Trophoblast cell (in vitro differentiated cells and primary cell): ENCODE data around the gene MRPS34.

Source experiments
- DNase-seq, 2 donors: peaks; one replicate each; pipeline ENCODE4 v3.0.0-alpha.2; 2016
- H2AFZ ChIP-seq: 2 replicates; pipeline ENCODE4 v1.6.1; 2013; ENCODE audit warnings: low read length, moderate library complexity, mild to moderate bottlenecking; ENCODE audit not compliant: insufficient read depth, poor library complexity
- H2AK5ac ChIP-seq: 2 replicates; pipeline ENCODE4 v1.6.1; 2013; ENCODE audit warnings: mild to moderate bottlenecking, low read length
- H2BK120ac ChIP-seq: 2 replicates; pipeline ENCODE4 v1.6.1; 2013; ENCODE audit warnings: low read length, mild to moderate bottlenecking, moderate library complexity; ENCODE audit not compliant: insufficient read depth, poor library complexity
- H2BK12ac ChIP-seq: 2 replicates; pipeline ENCODE4 v1.6.1; 2013; ENCODE audit warnings: mild to moderate bottlenecking, low read length, moderate library complexity
- H2BK5ac ChIP-seq: 2 replicates; pipeline ENCODE4 v1.6.1; 2013; ENCODE audit warnings: low read length, low read depth, moderate library complexity, mild to moderate bottlenecking; ENCODE audit not compliant: poor library complexity
- H3K14ac ChIP-seq: 2 replicates; pipeline ENCODE4 v1.6.1; 2013; ENCODE audit warnings: mild to moderate bottlenecking, low read length
- H3K18ac ChIP-seq: 2 replicates; pipeline ENCODE4 v1.6.1; 2013; ENCODE audit warnings: mild to moderate bottlenecking, low read length
- H3K23ac ChIP-seq: 2 replicates; pipeline ENCODE4 v1.6.1; 2013; ENCODE audit warnings: low read length
- H3K27ac ChIP-seq: 2 replicates; pipeline ENCODE4 v1.5.1; 2013; ENCODE audit warnings: low read depth, mild to moderate bottlenecking, inconsistent platforms, low read length, moderate library complexity
- H3K27me3 ChIP-seq: 2 replicates; pipeline ENCODE4 v1.6.1; 2013; ENCODE audit warnings: inconsistent platforms, mild to moderate bottlenecking, low read length, moderate library complexity; ENCODE audit not compliant: insufficient read depth
- H3K36me3 ChIP-seq, 2 experiments: 1 replicate in 1 of 2; 2 replicates in 1 of 2; pipeline ENCODE4 v1.6.1; 2013; ENCODE audit warnings: low read length in 2 of 2, mild to moderate bottlenecking in 2 of 2, moderate library complexity in 1 of 2; ENCODE audit not compliant: insufficient read depth in 2 of 2, control insufficient read depth in 1 of 2
- H3K4ac ChIP-seq: 2 replicates; pipeline ENCODE4 v1.6.1; 2013; ENCODE audit warnings: low read depth, mild to moderate bottlenecking, low read length, moderate library complexity
- H3K4me1 ChIP-seq, 2 experiments: 1 replicate in 1 of 2; 2 replicates in 1 of 2; pipeline ENCODE4 v1.6.1; 2013; ENCODE audit warnings: low read length in 2 of 2, mild to moderate bottlenecking in 2 of 2, moderate library complexity in 1 of 2; ENCODE audit not compliant: insufficient read depth in 2 of 2, control insufficient read depth in 1 of 2
- H3K4me2 ChIP-seq: 2 replicates; pipeline ENCODE4 v1.6.1; 2013; ENCODE audit warnings: inconsistent platforms, mild to moderate bottlenecking, low read length, moderate library complexity
- H3K4me3 ChIP-seq: 2 replicates; pipeline ENCODE4 v1.5.1; 2013; ENCODE audit warnings: mild to moderate bottlenecking, low read depth, low read length, inconsistent platforms
- H3K79me1 ChIP-seq: one replicate; pipeline ENCODE4 v1.6.1; 2013; ENCODE audit warnings: low read length
- H3K79me2 ChIP-seq: 2 replicates; pipeline ENCODE4 v1.6.1; 2013; ENCODE audit warnings: low read length, mild to moderate bottlenecking; ENCODE audit not compliant: control insufficient read depth, insufficient read depth, poor library complexity
- H3K9ac ChIP-seq: 2 replicates; pipeline ENCODE4 v1.6.1; 2013; ENCODE audit warnings: mild to moderate bottlenecking, low read length
- H3K9me3 ChIP-seq: 2 replicates; pipeline ENCODE4 v1.6.1; 2013; ENCODE audit warnings: low read depth, mild to moderate bottlenecking, control low read depth, inconsistent platforms, low read length; ENCODE audit not compliant: insufficient read depth
- H4K12ac ChIP-seq: 2 replicates; pipeline ENCODE4 v1.6.1; 2013; ENCODE audit warnings: low read depth, mild to moderate bottlenecking, low read length, moderate library complexity
- H4K8ac ChIP-seq: 2 replicates; pipeline ENCODE4 v1.6.1; 2013; ENCODE audit warnings: low read depth, mild to moderate bottlenecking, low read length, moderate library complexity
- H4K91ac ChIP-seq: one replicate; pipeline ENCODE4 v1.6.1; 2013; ENCODE audit warnings: low read depth, mild to moderate bottlenecking, low read length, moderate library complexity
- WGBS: extraction: QIAGEN DNeasy Blood & Tissue Kit; methylation state at CpG from one replicate; pipeline ENCODE4 v1.1.7; 2013; ENCODE audit warnings: missing lambda C conversion rate; ENCODE audit not compliant: insufficient read length, insufficient coverage; ENCODE audit errors: extremely low coverage; 5-methylcytosine and 5-hydroxymethylcytosine counted together

Gene MRPS34

DNA sequence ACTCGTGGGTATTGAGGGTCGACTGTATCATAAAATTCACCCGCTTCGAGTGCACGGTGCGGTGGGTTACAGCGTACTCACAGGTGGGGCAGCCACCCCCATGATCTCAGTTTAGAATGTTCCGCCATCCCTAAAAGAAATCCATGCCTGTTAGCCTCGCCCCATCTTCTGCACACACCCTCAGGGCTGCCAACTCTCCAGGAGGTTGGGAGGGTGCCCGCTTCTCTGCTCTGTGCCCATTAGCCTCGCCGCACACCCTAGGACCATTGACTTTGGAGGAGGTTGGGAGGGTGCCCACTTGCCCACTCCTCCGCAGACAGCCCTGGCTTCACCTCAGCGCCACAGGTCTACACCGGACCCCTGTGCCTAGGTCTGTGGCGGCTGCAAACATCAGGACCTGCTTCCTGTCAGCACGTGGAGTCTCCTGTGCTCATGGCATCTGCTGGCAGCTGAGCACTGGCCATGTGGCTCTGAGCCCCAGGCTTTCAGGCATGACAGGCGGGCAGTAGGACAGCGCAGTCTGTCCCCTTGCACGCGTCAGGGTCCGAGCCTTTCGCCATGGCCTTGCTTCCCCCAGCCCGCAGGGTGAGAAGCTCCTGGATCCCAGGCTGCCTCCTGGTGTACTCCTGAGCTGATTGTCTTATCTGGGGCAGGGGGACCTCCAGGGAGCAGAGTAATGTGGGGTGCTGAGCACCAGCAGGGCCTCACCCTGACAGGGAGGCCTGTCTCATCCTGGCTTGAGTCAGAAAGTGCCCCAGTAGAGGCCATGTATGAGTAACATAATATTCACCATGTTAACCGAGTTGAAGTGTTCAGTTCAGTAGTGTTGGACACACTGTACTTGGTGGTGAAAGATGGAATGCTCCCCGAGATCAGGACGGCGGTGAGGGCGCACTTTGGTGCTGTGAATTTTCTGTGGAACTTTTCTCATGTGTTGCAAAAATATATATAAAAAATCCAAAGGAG is 23.5 kb downstream of the MRPS34 start:
- Histone ChIP-seq H3K27me3 (no peaks in the 10 kb centered on the region), H3K18ac (no peak overlapping the region), H3K23ac (no peak overlapping the region), H3K79me2 (peaks cover 15% of the 10 kb centered on the region), H3K4me2 (no peak overlapping the region), H3K4ac (no peak overlapping the region), H4K12ac (no peak overlapping the region), H3K4me1 (peaks cover 23 to 24% of the 10 kb centered on the region in 2 experiments), H3K79me1 (peaks cover 20% of the 10 kb centered on the region), H3K9me3 (peaks cover 3% of the 10 kb centered on the region), H4K8ac (no peak overlapping the region), H3K9ac (no peak overlapping the region), H3K27ac (no peak overlapping the region), H3K36me3 (peaks cover 47 to 50% of the 10 kb centered on the region in 2 experiments), H2BK12ac (no peak overlapping the region), H2AFZ (no peak overlapping the region), H3K14ac (no peak overlapping the region), H2BK5ac (no peak overlapping the region), H3K4me3 (no peak overlapping the region), H2AK5ac (no peak overlapping the region), H2BK120ac (no peak overlapping the region), H4K91ac (no peak overlapping the region)
- no CpG with 5 or more reads among the region's 29 CpGs for WGBS
- no peak for DNase-seq

DNA sequence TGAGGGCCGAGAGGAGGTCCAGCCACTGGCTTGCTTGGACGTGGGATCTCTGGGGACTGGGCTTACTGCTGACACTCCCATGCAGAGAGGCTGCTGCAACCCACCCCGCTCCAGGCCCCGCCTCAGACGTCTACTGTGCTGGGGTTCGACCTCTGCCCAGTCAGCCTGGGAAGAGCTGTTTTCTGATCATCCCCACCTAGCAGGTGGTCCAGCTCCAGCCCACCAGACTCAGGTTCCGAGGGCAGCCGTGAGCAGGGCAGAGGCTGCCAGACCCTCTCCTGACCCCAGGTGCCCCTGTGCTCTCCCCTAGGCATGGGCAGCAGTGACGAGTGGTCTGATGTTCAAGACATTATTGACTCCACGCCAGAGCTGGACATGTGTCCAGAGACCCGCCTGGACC is 25.0 kb downstream of the MRPS34 start:
- Histone ChIP-seq H4K91ac (no peak overlapping the region), H3K4me1 (peaks cover 26 to 32% of the 10 kb centered on the region in 2 experiments), H3K27ac (no peak overlapping the region), H3K79me1 (peaks cover 20% of the 10 kb centered on the region), H2BK120ac (no peak overlapping the region), H2AFZ (no peak overlapping the region), H4K12ac (no peak overlapping the region), H3K4me3 (no peak overlapping the region), H3K27me3 (no peaks in the 10 kb centered on the region), H4K8ac (no peak overlapping the region), H3K23ac (no peak overlapping the region), H3K36me3 (peaks cover 53 to 54% of the 10 kb centered on the region in 2 experiments), H3K18ac (no peak overlapping the region), H2AK5ac (no peak overlapping the region), H3K79me2 (peaks cover 15% of the 10 kb centered on the region), H2BK5ac (no peak overlapping the region), H3K14ac (no peak overlapping the region), H2BK12ac (peak overlapping the region; percentile 23), H3K9ac (no peak overlapping the region), H3K4me2 (no peak overlapping the region), H3K4ac (no peak overlapping the region), H3K9me3 (peaks cover 5% of the 10 kb centered on the region)
- DNase-seq: no peak
- no CpG with 5 or more reads among the region's 11 CpGs for WGBS

GRCh38 chr16:1746693-1747195 is 26.2 kb downstream of the MRPS34 start:
- Histone ChIP-seq H3K27me3 (no peaks in the 10 kb centered on the region), H3K27ac (peak overlapping the region; percentile 99), H3K9me3 (peaks cover 7% of the 10 kb centered on the region), H2BK5ac (peak overlapping the region; percentile 51), H3K4me3 (no peak overlapping the region), H2BK12ac (peak overlapping the region; percentile 62), H3K79me2 (peaks cover 15% of the 10 kb centered on the region), H3K14ac (peak overlapping the region; percentile 82), H3K9ac (no peak overlapping the region), H3K18ac (peak overlapping the region; percentile 72), H3K4ac (peak overlapping the region; percentile 6), H3K79me1 (peaks cover 20% of the 10 kb centered on the region), H3K4me1 (peaks cover 26 to 32% of the 10 kb centered on the region in 2 experiments), H2BK120ac (peak overlapping the region; percentile 89), H2AK5ac (peak overlapping the region; percentile 61), H4K12ac (peak overlapping the region; percentile 24), H3K36me3 (peaks cover 45 to 46% of the 10 kb centered on the region in 2 experiments), H3K23ac (no peak overlapping the region), H4K8ac (peak overlapping the region; percentile 75), H3K4me2 (no peak overlapping the region), H2AFZ (no peak overlapping the region), H4K91ac (peak overlapping the region; percentile 91)
- DNase-seq: peak; percentile 92 to 96
- no CpG with 5 or more reads among the region's 31 CpGs for WGBS

DNA sequence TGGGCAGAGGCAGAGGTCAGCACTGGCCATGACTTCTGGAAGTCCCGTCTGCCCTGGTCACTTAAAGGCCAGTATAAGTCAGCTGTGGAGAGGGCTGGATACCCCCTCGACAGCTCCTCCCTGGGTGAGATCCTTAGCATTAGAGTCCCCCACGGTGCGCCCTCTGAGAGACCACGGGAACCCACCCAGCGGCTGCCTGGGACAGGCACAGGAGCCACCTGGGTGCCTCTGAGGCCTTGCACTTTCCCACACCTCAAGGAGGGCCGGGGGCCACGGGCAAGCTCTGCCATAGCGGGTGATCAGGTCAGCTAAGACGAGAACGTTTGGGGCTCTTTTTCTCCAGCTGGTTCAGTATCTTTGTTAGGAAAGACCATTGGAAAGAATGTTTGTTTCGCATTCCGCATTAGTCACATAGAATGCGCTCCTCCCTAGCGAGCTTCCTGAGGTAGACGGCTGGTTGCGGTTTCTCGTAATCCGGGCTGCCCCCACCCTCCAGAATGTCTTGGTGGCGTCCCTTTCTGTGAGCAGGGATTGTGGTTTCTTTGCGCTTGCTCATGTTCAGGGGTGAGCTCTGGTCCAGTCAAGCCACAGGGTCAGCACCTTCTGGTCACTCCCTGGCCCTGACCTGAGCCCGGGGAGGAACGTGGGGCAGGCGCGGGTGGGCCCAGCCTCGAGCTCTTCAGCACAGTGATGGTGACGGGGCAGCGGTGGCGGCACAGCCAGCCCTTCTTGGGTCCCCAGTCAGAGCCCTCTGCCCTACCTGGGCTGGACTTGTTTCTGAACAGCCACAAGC is 26.8 kb downstream of the MRPS34 start:
- peak overlapping the region; percentile 99 for H3K27ac ChIP-seq
- no peak overlapping the region for H2AFZ ChIP-seq
- H3K4me1 ChIP-seq: peaks cover 26 to 32% of the 10 kb centered on the region in 2 experiments
- H3K79me1 ChIP-seq: peaks cover 20% of the 10 kb centered on the region
- WGBS: no CpG with 5 or more reads among the region's 29 CpGs
- H3K4ac ChIP-seq: peak overlapping the region; percentile 40
- H4K91ac ChIP-seq: peak overlapping the region; percentile 93
- no peak overlapping the region for H3K23ac ChIP-seq
- H3K79me2 ChIP-seq: peaks cover 15% of the 10 kb centered on the region
- no peak overlapping the region for H3K4me3 ChIP-seq
- H3K36me3 ChIP-seq: peaks cover 41% of the 10 kb centered on the region in 2 experiments
- H3K9me3 ChIP-seq: peaks cover 10% of the 10 kb centered on the region
- peak; percentile 95 to 97 for DNase-seq
- no peaks in the 10 kb centered on the region for H3K27me3 ChIP-seq
- H3K4me2 ChIP-seq: peak overlapping the region; percentile 29
- H2BK12ac ChIP-seq: peak overlapping the region; percentile 79
- H2BK5ac ChIP-seq: peak overlapping the region; percentile 90
- H4K8ac ChIP-seq: peak overlapping the region; percentile 75
- H2AK5ac ChIP-seq: peak overlapping the region; percentile 93
- peak overlapping the region; percentile 88 for H3K18ac ChIP-seq
- H2BK120ac ChIP-seq: peak overlapping the region; percentile 92
- H3K9ac ChIP-seq: no peak overlapping the region
- peak overlapping the region; percentile 82 for H3K14ac ChIP-seq
- H4K12ac ChIP-seq: peak overlapping the region; percentile 24
